Dermis microvascular lymphatic vessel endothelial cell (primary cell): Measurements from ENCODE around the gene PFDN2. TPM values are rescaled to one million over a fixed set of nuclear protein-coding genes. Genes with fewer than 3 reads are reported as not detected.
"Not testable (repeated sequence)": the region's sequence is repeated elsewhere in the genome, so short reads cannot be mapped to it uniquely, and the experiment has no call there.

Source experiments
- DNase-seq, 2 donors: peaks; one replicate each; pipeline versions ENCODE4 v3.0.0 to v3.0.0-alpha.2; 2010; ENCODE audit warnings: low read depth in 2 of 2
- total RNA-seq: library from RNA; depleted of rRNA; stranded (reverse); fragments of >200 nt; gene quantifications from 2 replicates; pipeline ENCODE4 v1.2.1, GENCODE V29; 2014

PFDN2 gene
- total RNA-seq, 1 donor from 2014 or later: 27.7 TPM

GRCh38 chr1:161139766-161140165, 21.9 kb upstream of the PFDN2 start:
- peak; percentile 66 to 74 for DNase-seq

GRCh38 chr1:161138431-161138830, 20.6 kb upstream of the PFDN2 start:
- no peak for DNase-seq

- no peak for DNase-seq
Measured at GRCh38 chr1:161137881-161138280, 20.0 kb upstream of the PFDN2 start.

GRCh38 chr1:161133220-161133740, 15.4 kb upstream of the PFDN2 start:
- peak in 1 of 2 donors; percentile 17 for DNase-seq

- DNase-seq: peak; percentile 91 to 96
Measured at GRCh38 chr1:161132410-161133219, 14.8 kb upstream of the PFDN2 start, which contains the start of gene DEDD. TSS of gene DEDD (minus strand) at chr1:161132667. CDS start at chr1:161124462, 8,205 bp downstream.

- peak in 1 of 2 donors; percentile 38 for DNase-seq
Measured at GRCh38 chr1:161131523-161132409, 13.9 kb upstream of the PFDN2 start.

GRCh38 chr1:161130266-161130665, 12.4 kb upstream of the PFDN2 start:
- peak in 1 of 2 donors; percentile 65 for DNase-seq

- no peak for DNase-seq
Measured at GRCh38 chr1:161128591-161129420, 11.0 kb upstream of the PFDN2 start.

GRCh38 chr1:161127649-161128048, 9.8 kb upstream of the PFDN2 start:
- DNase-seq: no peak

GRCh38 chr1:161122967-161123366, 5.1 kb upstream of the PFDN2 start:
- DNase-seq: no peak

- no peak for DNase-seq
Measured at GRCh38 chr1:161121834-161122233, 4.0 kb upstream of the PFDN2 start.

- DNase-seq: no peak
Measured at GRCh38 chr1:161121042-161121650, 3.3 kb upstream of the PFDN2 start.

GRCh38 chr1:161119092-161119903, 1.5 kb upstream of the PFDN2 start:
- peak in 1 of 2 donors; percentile 67 for DNase-seq

- DNase-seq: not testable (repeated sequence)
Measured at GRCh38 chr1:161115961-161116360, 1.9 kb downstream of the PFDN2 start.

- peak; percentile 92 to 97 for DNase-seq
Measured at GRCh38 chr1:161115132-161115711, 2.6 kb downstream of the PFDN2 start.

- no peak for DNase-seq
Measured at GRCh38 chr1:161114556-161114955, 3.3 kb downstream of the PFDN2 start.

GRCh38 chr1:161113915-161114314, 3.9 kb downstream of the PFDN2 start:
- no peak for DNase-seq

- no peak for DNase-seq
Measured at GRCh38 chr1:161111527-161111926, 6.3 kb downstream of the PFDN2 start.

- DNase-seq: no peak
Measured at GRCh38 chr1:161111117-161111516, 6.7 kb downstream of the PFDN2 start.
